ENCODE measurements around the gene ARID2.

ARID2 gene

GRCh38 chr12:45707241-45707857, 22.2 kb upstream of the ARID2 start:
- TF ChIP-seq CTCF (IDR thresholded peaks at IDR 0.05; ENCODE audit: low read depth, low read length) = no peak
- no peak for DNase-seq (ENCODE audit: extremely low read depth, low read depth)

GRCh38 chr12:45708363-45708762, 21.1 kb upstream of the ARID2 start:
- no peak for DNase-seq (ENCODE audit: extremely low read depth, low read depth)
- no peak for TF ChIP-seq CTCF (IDR thresholded peaks at IDR 0.05; ENCODE audit: low read depth, low read length)

GRCh38 chr12:45708901-45709300, 20.6 kb upstream of the ARID2 start:
- no peak for TF ChIP-seq CTCF (IDR thresholded peaks at IDR 0.05; ENCODE audit: low read depth, low read length)
- no peak for DNase-seq (ENCODE audit: extremely low read depth, low read depth)

- DNase-seq (ENCODE audit: extremely low read depth, low read depth) = no peak
- TF ChIP-seq CTCF (IDR thresholded peaks at IDR 0.05; ENCODE audit: low read depth, low read length) = no peak
Observed at GRCh38 chr12:45712319-45712718, 17.2 kb upstream of the ARID2 start.

DNA sequence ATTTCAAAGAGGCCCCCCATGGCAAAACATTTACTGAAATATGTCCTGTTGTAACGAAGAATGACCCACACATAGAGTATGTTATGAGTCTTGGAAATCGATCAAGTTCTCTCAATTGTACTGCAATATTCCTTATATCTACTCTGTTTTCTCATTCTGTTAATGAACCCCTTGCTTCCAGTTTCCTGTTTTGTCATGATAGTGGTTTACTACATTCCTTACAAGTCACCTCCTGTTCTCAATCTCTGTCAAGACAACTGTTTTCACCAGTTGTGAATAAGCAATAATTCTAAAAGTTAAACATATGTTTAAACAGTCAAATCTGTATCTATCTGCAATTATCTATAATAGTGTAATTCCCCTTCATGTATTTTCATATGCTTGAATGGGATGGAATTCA, 16.4 kb upstream of the ARID2 start:
- TF ChIP-seq CTCF (IDR thresholded peaks at IDR 0.05; ENCODE audit: low read depth, low read length) = no peak
- no peak for DNase-seq (ENCODE audit: extremely low read depth, low read depth)

DNA sequence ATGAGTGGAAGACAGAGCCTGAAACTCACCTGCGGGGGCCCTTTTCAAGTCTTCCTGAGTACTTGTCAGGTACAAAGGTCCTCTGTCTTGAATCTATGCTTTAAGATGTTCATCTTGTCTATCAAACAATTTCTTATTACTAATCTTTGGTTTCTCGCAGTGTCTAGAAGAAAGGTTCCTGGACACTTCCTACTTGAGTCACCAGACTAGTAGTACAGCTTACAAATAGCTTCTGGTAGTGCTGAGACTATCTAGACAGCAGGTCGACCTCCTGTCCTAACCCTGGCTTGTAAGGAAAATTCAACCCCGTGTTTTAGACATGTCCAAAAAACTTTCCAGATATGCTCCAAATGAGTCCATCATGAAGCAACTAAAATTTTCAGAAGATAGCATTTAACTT, 11.2 kb upstream of the ARID2 start:
- no peak for TF ChIP-seq CTCF (IDR thresholded peaks at IDR 0.05; ENCODE audit: low read depth, low read length)
- no peak for DNase-seq (ENCODE audit: extremely low read depth, low read depth)

DNA sequence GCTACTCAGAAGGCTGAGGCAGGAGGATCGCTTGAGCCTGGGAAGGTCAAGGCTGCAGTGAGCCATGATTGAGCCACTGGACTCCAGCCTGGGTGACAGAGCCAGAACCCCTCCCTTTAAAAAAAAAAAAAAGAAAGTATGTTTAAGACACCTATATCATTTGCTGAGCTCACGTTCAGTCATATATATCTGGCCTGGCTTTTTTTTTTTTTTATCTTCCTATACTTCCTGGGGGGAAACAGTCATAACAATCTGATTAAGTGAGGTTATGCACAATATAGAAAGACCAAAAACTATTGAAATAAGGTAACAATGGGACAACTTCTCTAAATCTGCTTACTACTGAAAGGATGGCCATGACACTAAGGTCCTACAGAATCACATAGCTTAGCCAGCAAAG, 9.4 kb upstream of the ARID2 start:
- TF ChIP-seq CTCF (IDR thresholded peaks at IDR 0.05; ENCODE audit: low read depth, low read length) = no peak
- DNase-seq (ENCODE audit: extremely low read depth, low read depth) = no peak

Data from AG09319 (cell line).